ENCODE results near the gene NSMCE1.

- TF ChIP-seq CTCF (IDR thresholded peaks at IDR 0.05) (no peak), EZH2 (IDR thresholded peaks at IDR 0.05; ENCODE audit: borderline replicate concordance, insufficient read depth, low read depth, low read length, poor library complexity, severe bottlenecking) (no peak)
These were observed 77.1 kb downstream of the NSMCE1 start for GRCh38 chr16:27191352-27191924.

Measured in B cell (primary cell).